ENCODE results near the gene EXOC3L1. TPM values are rescaled to one million over a fixed set of nuclear protein-coding genes. Genes with fewer than 3 reads are reported as not detected.

Gene EXOC3L1
- total and polyA plus RNA-seq, 12 donors: 1.8 to 8.8 (median 3.2) TPM

GRCh38 chr16:67209565-67209964 lies 19.6 kb upstream of the EXOC3L1 start:
- Histone ChIP-seq H3K4me3 (no peak overlapping the region), H3K27ac (no peak overlapping the region), H3K27me3 (no peaks in the 10 kb centered on the region), H3K4me1 (peaks cover 0 to 13% (median 10%) of the 10 kb centered on the region in 9 donors), H3K9me3 (no peaks in the 10 kb centered on the region), H3K36me3 (peaks cover 0 to 29% (median 0%) of the 10 kb centered on the region in 9 donors)
- no peak for TF ChIP-seq CTCF (IDR thresholded peaks at IDR 0.05)
- no peak for DNase-seq
- no peak for ATAC-seq
- intact Hi-C loops (cut with DNase I): no loop called here
- 87 to 91% methylated on average over 8 of the region's 8 CpGs for WGBS, 2 donors

- ATAC-seq (no peak), DNase-seq (no peak)
- Histone ChIP-seq H3K27ac (no peak overlapping the region), H3K4me1 (peaks cover 0 to 7% (median 4%) of the 10 kb centered on the region in 9 donors), H3K36me3 (peaks cover 0 to 42% (median 0%) of the 10 kb centered on the region in 9 donors), H3K4me3 (no peak overlapping the region), H3K27me3 (no peaks in the 10 kb centered on the region), H3K9me3 (no peaks in the 10 kb centered on the region)
- 93 to 95% methylated on average over 11 of the region's 11 CpGs for WGBS, 2 donors
- TF ChIP-seq CTCF (IDR thresholded peaks at IDR 0.05): no peak
- intact Hi-C loops (cut with DNase I): no loop called here
Observed at GRCh38 chr16:67208154-67208896, 18.4 kb upstream of the EXOC3L1 start.

GRCh38 chr16:67207249-67208091 lies 17.5 kb upstream of the EXOC3L1 start:
- Histone ChIP-seq H3K9me3 (no peaks in the 10 kb centered on the region), H3K27me3 (no peaks in the 10 kb centered on the region), H3K4me1 (no peaks in the 10 kb centered on the region), H3K27ac (no peak overlapping the region), H3K4me3 (no peak overlapping the region), H3K36me3 (peaks cover 0 to 50% (median 0%) of the 10 kb centered on the region in 9 donors)
- TF ChIP-seq CTCF (IDR thresholded peaks at IDR 0.05): no peak
- no peak for ATAC-seq
- intact Hi-C loops (cut with DNase I): no loop called here
- no peak for DNase-seq
- 81 to 82% methylated on average over 21 of the region's 21 CpGs for WGBS, 2 donors

- Histone ChIP-seq H3K36me3 (peaks cover 0 to 56% (median 3%) of the 10 kb centered on the region in 9 donors), H3K27ac (no peak overlapping the region), H3K9me3 (no peaks in the 10 kb centered on the region), H3K4me3 (no peak overlapping the region), H3K4me1 (no peaks in the 10 kb centered on the region), H3K27me3 (no peaks in the 10 kb centered on the region)
- intact Hi-C loops (cut with DNase I): no loop called here
- WGBS, 2 donors: 89 to 97% methylated on average over 3 of the region's 3 CpGs
- DNase-seq: no peak
- TF ChIP-seq CTCF (IDR thresholded peaks at IDR 0.05): no peak
- no peak for ATAC-seq
Observed at GRCh38 chr16:67206838-67207248, 16.9 kb upstream of the EXOC3L1 start.

Data from heart right ventricle (tissue), 16 donors.